Pancreas (tissue), 10 donors: Measurements from ENCODE around the gene KAZN. TPM values are rescaled to one million over a fixed set of nuclear protein-coding genes. Genes with fewer than 3 reads are reported as not detected.

Experiments
- ATAC-seq, 4 donors: fragments of 200-7000 bp; cut with Tn5 transposase; one replicate each; pipeline versions ENCODE4 v1.8.0 to v1.9.1; 2020; ENCODE audit warnings: mild to moderate bottlenecking in 4 of 4, moderate library complexity in 4 of 4
- DNase-seq, 6 donors: peaks; one replicate each; pipeline ENCODE4 v3.0.0-alpha.2; 2020
- FAIRE-seq: peaks from 2 replicates; lab custom pipeline; 2012; peaks lifted over from hg19 to GRCh38; lab: Jason Lieb, UNC
- H3K27ac ChIP-seq, 4 donors: fragments of 200-600 bp; sonication (generic); 1 replicate in 3 of 4; 2 replicates in 1 of 4; pipeline versions ENCODE4 v1.5.0 to v1.8.0; 2020
- H3K27me3 ChIP-seq, 4 donors: fragments of 200-600 bp; one replicate each; pipeline ENCODE4 v1.8.0; 2021
- H3K36me3 ChIP-seq, 3 donors: fragments of 200-600 bp; sonication (generic) in 1 of 3; one replicate each; pipeline versions ENCODE4 v1.5.0 to v1.8.0; 2020 to 2021
- H3K4me1 ChIP-seq, 3 donors: fragments of 200-600 bp; one replicate each; pipeline ENCODE4 v1.8.0; 2021
- H3K4me3 ChIP-seq, 4 donors: fragments of 200-600 bp; sonication (generic) in 2 of 4; one replicate each; pipeline versions ENCODE4 v1.5.0 to v1.8.0; 2020 to 2021
- H3K9me3 ChIP-seq, 4 donors: fragments of 200-600 bp; one replicate each; pipeline ENCODE4 v1.8.0; 2021
- CTCF ChIP-seq, 4 donors: fragments of 200-600 bp; sonication (generic) in 3 of 4; IDR thresholded peaks; one replicate each; pipeline versions ENCODE4 v1.5.0 to v1.8.0; 2021; ENCODE audit warnings: antibody characterized with exemption in 4 of 4
- WGBS, 2 donors: extraction: QIAGEN DNeasy Blood & Tissue Kit; methylation state at CpG; one replicate each; pipeline ENCODE4 v1.1.7; 2013; 5-methylcytosine and 5-hydroxymethylcytosine counted together
- intact Hi-C, 3 donors: fragments of 100-400 bp; cut with DNase I; formaldehyde crosslinking; loops; one replicate each; pipeline versions ENCODE4 v1.11.1 to v1.14.2; 2022
- polyA plus RNA-seq, 2 donors: library from polyadenylated mRNA; stranded (reverse); fragments of 200-250 nt; gene quantifications; one replicate each; pipeline ENCODE4 v1.2.3, GENCODE V29; 2013
- total RNA-seq, 6 donors: library from RNA; stranded (reverse); fragmentation: NEBNext Ultra II Directional in 4 of 6; extraction: Animal tissue kit (Norgen Biotek cat#: 25700) in 4 of 6; gene quantifications; one replicate each; pipeline versions ENCODE4 v1.2.1 to v1.2.4, GENCODE V29; 2021 to 2023
- donor health status: healthy with polysubstance abuse.
- donor health status: DM: no; HTN: no; CAD: no; lungs with moderate emphysema.
- donor health status: DM: no; HTN: no; CAD: no.
- donor health status: control.
- donor health status: control.
- donor health status: Bipolar disorder and iron deficiency.
- donor health status: DM: yes; HTN: yes; CAD: no.
- donor health status: DM: no; HTN: no; CAD: no.
- donor health status: DM: no; HTN: no; CAD: no.
- donor health status: DM: yes; HTN: yes; CAD: no.

KAZN gene
- total and polyA plus RNA-seq, 8 donors: 2.4 to 6.0 (median 4.1) TPM

DNA sequence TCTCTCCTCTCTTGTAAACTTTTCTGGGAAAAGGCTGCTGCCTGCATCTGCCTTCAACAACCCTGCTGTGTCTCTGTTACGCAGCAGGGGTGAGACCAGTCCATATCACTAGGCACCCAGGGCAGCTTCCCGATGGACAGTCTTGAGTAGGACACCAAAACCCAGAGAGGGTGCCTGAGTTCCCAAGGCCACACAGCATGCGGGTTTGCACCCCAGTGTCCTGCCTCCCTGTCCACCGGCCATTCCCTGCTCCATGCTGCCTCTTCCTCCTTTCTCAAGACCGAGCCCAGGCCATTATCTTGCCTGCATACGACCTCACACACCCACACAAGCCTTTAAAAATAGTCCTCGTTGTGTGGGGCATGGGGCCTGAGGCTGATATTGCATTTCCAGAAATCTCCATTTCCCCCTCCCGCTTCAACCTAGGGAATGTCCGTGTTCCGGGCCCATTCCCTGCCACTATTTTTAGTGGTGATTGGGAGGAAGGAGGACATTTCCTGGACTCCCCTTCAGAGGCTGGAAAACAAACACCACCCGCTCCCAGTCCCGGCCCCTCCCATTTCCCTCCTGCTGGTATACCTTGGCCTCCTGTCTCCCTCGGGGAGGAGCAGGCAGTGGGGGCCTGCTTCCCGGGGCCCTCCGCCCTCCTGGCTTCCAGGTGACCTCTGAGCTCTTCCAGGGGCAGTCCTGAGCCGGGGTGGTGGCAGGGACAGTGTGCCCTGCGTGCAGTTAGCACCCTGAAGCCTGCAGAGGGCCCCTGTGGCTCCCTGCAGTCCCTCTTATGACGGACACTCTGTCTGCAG lies 422.7 kb downstream of the KAZN start:
- Histone ChIP-seq H3K9me3 (no peaks in the 10 kb centered on the region), H3K27me3 (no peaks in the 10 kb centered on the region), H3K36me3 (no peaks in the 10 kb centered on the region), H3K4me1 (no peaks in the 10 kb centered on the region), H3K27ac (no peak overlapping the region), H3K4me3 (no peak overlapping the region)
- ATAC-seq (no peak), FAIRE-seq (no peak), DNase-seq (no peak)
- no peak for TF ChIP-seq CTCF (IDR thresholded peaks at IDR 0.05)
- intact Hi-C loops: loop anchor here in 1 of 3 donors (10.0 kb wide), 2 partner anchors 64 to 186 kb away; no protein-coding TSS in a partner anchor
- 77 to 78% methylated on average over 18 of the region's 18 CpGs for WGBS, 2 donors

GRCh38 chr1:15022048-15022447 lies 423.6 kb downstream of the KAZN start:
- H3K27ac ChIP-seq: no peak overlapping the region
- FAIRE-seq: no peak
- TF ChIP-seq CTCF (IDR thresholded peaks at IDR 0.05): no peak

GRCh38 chr1:15023205-15023604 lies 424.7 kb downstream of the KAZN start:
- no peak overlapping the region for H3K4me3 ChIP-seq
- no peaks in the 10 kb centered on the region for H3K27me3 ChIP-seq
- H3K9me3 ChIP-seq: no peaks in the 10 kb centered on the region
- FAIRE-seq: no peak
- intact Hi-C loops: loop anchor here in 1 of 3 donors (10.0 kb wide), 2 partner anchors 62 to 188 kb away; no protein-coding TSS in a partner anchor
- no peak for ATAC-seq
- no peak for DNase-seq
- H3K27ac ChIP-seq: no peak overlapping the region
- H3K36me3 ChIP-seq: no peaks in the 10 kb centered on the region
- 77 to 83% methylated on average over 5 of the region's 5 CpGs for WGBS, 2 donors
- H3K4me1 ChIP-seq: no peaks in the 10 kb centered on the region
- TF ChIP-seq CTCF (IDR thresholded peaks at IDR 0.05): no peak

More at GRCh38 chr1:15022048-15022447, 423.6 kb downstream of the KAZN start:
- DNase-seq: no peak
- intact Hi-C loops: loop anchor here in 1 of 3 donors (10.0 kb wide), 2 partner anchors 63 to 187 kb away; no protein-coding TSS in a partner anchor
- WGBS, 2 donors: 93 to 94% methylated on average over 10 of the region's 10 CpGs
- H3K9me3 ChIP-seq: no peaks in the 10 kb centered on the region
- no peak for ATAC-seq
- no peaks in the 10 kb centered on the region for H3K27me3 ChIP-seq
- H3K4me1 ChIP-seq: no peaks in the 10 kb centered on the region
- no peak overlapping the region for H3K4me3 ChIP-seq
- H3K36me3 ChIP-seq: no peaks in the 10 kb centered on the region

GRCh38 chr1:15023976-15024375 lies 425.5 kb downstream of the KAZN start:
- H3K4me3 ChIP-seq: no peak overlapping the region
- FAIRE-seq (no peak), ATAC-seq (no peak), DNase-seq (no peak)
- no peak for TF ChIP-seq CTCF (IDR thresholded peaks at IDR 0.05)
- no peak overlapping the region for H3K27ac ChIP-seq
- H3K27me3 ChIP-seq: no peaks in the 10 kb centered on the region
- no peaks in the 10 kb centered on the region for H3K9me3 ChIP-seq
- WGBS, 2 donors: 82 to 83% methylated on average over 8 of the region's 8 CpGs
- H3K4me1 ChIP-seq: no peaks in the 10 kb centered on the region
- H3K36me3 ChIP-seq: no peaks in the 10 kb centered on the region
- intact Hi-C loops: loop anchor here in 1 of 3 donors (10.0 kb wide), 2 partner anchors 61 to 189 kb away; no protein-coding TSS in a partner anchor

DNA sequence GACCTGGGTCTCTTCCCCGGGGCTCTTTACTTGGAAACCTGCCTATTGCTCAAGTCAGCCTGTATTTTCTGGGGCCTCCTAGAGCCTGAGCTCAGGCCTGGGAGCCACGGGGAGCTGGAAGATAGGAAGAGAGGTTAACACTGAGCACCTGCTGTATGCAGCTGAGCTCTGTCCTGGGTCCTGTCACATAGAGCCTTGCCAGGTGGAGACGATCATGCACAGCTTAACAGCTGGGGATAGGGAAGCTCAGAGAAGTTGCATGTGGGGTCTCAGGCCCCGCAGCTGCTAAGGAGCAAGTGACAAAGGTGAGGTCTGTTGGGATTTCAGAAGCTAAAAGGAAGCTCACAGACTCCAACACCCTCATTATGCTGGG lies 427.6 kb downstream of the KAZN start:
- WGBS, 2 donors: 68 to 72% methylated on average over 4 of the region's 4 CpGs
- TF ChIP-seq CTCF (IDR thresholded peaks at IDR 0.05): no peak
- ATAC-seq (no peak), DNase-seq (no peak), FAIRE-seq (no peak)
- Histone ChIP-seq H3K4me1 (no peaks in the 10 kb centered on the region), H3K27ac (no peak overlapping the region), H3K9me3 (no peaks in the 10 kb centered on the region), H3K27me3 (no peaks in the 10 kb centered on the region), H3K4me3 (no peak overlapping the region), H3K36me3 (no peaks in the 10 kb centered on the region)
- intact Hi-C loops: loop anchor here in 1 of 3 donors (5.0 to 10.0 kb wide), 3 partner anchors 59 to 191 kb away; no protein-coding TSS in a partner anchor
